Stimulated activated CD4-positive, alpha-beta T cell treated with anti-CD3 and anti-CD28 coated beads, Interleukin-1b, Interleukin-23, amount 100 ng/mL, for 1 hour (primary cell): ENCODE data around the gene MYO1H.
"Not testable (repeated sequence)": the region's sequence is repeated elsewhere in the genome, so short reads cannot be mapped to it uniquely, and the experiment has no call there.

Experiments
- DNase-seq, 2 donors: peaks; one replicate each; pipeline ENCODE4 v3.0.0-alpha.2; 2020; ENCODE audit warnings: low read depth in 2 of 2

MYO1H gene

DNA sequence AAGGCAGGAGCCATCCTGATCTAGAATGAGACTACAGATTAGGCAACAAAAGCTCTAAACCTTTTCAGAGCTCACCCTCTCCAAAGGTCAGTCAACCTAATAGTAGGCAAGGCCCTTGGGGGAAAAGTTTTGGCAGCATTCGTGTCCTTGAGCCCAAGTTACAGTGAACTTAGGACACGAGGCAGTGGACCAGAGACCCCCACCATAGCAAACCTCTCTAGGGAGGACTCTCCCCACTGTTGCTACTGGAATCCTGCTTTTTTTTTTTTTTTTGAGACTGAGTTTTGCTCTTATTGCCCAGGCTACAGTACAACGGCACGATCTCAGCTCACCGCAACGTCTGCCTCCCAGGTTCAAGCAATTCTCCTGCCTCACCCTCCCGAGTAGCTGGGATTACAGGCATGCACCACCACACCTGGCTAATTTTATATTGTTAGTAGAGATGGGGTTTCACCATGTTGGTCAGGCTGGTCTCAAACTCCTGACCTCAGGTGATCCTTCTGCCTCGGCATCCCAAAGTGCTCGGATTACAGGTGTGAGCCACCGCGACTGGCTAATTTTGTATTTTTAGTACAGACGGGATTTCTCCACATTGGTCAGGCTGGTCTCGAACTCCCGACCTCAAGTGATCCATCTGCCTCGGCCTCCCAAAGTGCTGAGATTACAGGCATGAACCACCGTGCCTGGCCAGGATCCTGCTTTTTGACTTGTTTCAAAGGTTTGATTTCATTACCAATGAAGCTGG, 126.0 kb downstream of the MYO1H start:
- DNase-seq = not testable (repeated sequence)

DNA sequence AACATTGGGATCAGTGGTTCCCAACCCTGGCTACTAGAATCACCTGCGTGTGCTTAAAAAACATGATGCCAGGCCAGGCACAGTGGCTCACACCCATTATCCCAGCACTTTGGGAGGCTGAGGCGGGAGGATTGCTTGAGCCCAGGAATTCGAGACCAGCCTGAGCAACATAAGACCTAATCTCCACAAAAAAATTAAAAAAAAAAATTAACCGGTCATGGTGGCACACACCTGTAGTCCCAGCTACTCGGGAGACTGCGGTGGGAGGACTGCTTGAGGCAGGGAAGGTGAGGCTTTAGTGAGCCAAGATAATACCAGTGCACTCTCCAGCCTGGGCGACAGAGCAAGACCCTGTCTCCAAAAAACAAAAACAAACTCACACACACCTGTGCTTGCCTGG, 127.4 kb downstream of the MYO1H start:
- DNase-seq = no peak

DNA sequence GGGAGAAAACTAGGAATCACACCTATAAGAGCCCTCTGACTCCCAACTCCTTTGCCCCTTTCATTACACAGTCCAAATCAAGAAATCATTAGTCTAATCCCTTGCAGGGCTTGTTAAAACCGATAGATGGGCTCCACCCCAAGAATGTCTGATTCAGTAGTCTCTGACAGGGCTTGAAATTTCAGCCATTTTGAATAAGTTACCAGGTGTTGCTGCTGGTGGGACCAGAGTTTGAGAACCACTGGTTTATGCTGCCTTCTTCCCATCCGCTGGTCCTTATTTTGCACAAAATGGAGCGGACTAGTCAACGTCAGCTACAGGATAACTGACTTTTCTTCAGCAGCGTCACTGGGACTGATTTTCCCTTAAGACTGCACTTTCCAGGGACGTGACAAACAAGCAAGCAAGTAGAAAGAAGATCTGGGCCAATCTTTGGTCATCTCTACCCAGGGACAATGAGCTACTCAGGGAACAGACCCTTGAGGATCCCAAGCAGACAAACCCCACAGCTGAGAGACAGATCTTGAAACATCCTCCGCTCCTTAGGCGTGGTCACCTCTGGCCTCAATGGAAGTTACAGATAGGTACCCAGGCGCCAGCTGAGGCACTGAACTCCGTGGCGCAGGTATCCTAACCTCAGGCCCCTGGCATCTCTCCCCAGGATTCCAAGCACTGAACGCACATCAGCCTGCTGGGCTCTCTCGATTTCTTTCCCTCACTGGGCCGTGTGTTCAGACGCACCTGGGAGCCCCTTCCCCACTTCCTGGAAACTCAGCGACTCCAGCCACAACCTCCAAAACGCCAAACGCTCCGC, 128.5 kb downstream of the MYO1H start:
- DNase-seq = no peak

DNA sequence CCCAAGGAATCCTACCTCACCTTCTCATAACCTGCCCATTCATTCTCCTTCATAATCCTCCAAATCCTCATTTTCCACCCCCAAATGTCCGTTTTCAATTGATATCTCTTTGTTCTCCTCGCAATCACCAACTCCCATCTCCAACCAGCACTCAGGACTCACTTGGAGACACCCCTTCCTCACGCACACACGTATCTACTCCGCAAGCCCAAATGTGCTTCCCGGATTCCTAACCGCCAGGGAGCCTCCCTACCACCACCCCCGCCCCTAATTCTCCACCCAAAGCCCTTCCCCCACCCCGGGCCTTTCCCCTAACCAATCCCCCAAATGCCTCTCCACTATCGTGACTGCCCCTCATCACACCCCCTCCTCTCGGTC, 129.1 kb downstream of the MYO1H start:
- no peak for DNase-seq

DNA sequence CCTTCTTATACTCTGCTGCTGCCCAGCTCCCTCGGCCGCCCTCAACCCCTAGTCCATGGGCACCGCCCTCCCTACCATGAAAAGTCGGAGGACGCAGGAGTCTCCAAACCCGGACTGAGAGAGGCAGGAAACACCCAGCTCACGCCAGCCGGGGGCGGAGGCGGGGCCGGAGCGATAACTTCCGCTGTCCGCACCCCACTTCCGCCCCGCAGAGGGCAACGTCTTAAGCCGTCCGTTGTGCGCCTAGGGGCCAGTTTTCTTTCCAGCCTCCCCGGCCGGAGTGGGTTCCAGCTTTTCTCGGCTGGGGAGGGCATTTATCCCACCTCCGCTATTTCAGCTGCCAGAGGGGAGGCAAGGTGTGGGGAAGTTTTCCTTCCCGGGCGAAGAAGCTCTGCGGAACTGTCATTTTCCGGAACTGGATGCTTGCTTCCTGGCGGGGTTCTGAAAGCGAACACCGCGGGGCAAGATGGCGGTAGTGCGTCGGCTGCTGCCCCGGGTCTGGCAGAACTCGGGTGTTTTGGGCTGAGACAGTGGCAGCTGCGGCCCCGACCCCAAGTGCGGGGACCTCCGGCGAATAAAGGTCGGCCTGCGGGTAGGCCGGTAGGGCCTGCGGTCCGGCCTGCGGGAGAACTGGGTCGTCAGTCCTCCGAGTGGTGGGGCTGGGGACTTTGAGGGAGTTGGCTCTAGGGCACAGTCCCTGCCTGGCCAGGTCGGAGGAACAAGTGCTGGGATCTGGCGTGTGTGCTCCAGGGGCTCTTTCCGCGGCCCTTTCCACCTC, 129.7 kb downstream of the MYO1H start, which contains the start of the genes KCTD10 and UBE3B:
TSS of gene KCTD10 (minus strand) at position 116 of the 778 bp plus-strand sequence. CDS start at position 78, 38 bp downstream.
TSS of gene UBE3B (plus strand) at position 450 of the 778 bp plus-strand sequence. CDS start 5,918 bp downstream, outside the sequence.
- peak; percentile 63 to 65 for DNase-seq

DNA sequence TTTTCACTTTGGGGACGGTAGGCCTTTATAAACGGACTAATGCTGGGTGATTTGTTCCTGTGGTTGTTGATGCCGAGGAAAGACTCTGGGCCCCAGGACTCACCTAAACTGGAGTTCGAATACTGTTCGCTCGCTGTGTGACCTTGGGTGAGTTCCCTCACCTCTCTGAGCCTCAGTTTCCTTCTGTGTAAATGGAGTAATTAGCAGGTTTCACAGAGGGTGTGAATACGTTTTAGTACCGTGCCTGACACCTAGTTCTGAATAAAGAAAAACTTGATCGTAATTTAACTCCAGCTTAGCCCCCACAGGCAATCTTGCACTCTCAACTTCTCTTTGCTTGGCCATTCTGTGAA, 130.2 kb downstream of the MYO1H start:
- no peak for DNase-seq

DNA sequence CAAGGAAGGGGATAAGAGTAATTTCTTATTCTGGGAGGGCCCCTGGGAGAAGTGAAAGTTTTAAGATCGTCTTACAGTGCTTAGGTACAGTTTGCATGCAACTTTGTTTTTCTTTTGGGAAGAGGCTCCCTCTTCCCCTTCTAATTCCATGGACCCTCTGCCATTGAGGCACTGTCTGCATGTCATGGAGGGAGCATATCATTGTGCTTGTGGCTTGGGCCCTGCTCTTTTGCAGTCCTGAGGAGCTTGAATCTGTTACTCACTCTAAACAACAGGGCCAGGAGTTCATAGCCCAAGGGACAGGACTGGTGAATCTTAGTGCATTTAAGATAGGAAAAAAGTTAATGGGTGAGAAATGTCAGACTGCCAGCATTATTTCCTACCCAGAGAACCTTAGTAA, 132.1 kb downstream of the MYO1H start:
- DNase-seq = no peak

DNA sequence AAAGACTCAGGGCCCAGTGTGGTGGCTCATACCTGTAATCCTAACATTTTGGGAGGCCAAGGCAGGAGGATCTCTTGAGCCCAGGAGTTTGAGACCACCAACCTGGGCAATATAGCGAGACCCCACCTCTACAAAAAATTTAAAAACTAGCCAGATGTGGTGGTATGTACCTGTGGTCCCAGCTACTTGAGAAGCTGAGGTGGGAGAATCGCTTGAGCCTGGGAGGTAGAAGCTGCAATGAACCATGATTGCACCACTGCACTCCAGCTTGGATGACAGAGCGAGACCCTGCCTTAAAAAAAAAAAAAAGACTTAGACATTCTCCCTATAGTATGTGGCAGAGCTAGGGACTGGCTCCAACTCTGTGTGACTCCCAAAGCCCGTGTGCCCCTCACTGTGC, 132.7 kb downstream of the MYO1H start:
- DNase-seq = no peak

DNA sequence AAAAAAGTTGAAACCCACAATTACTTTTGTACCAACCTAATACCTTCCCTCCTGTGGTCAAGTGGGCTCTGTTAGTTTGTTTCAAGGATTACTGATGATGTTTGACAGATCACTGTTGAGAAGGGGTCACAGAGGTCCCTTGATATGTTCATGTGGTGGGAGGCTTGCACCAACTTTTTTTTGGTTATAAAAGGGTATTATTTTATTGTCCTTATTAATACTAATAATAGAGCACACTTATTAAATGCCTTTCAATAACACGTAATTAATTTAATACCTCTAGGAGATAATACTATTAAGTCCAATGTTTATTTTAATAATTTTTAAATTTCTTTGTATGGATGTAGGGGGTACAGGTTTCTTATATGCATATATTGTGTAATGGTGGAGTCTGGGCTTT, 134.2 kb downstream of the MYO1H start:
- no peak for DNase-seq

DNA sequence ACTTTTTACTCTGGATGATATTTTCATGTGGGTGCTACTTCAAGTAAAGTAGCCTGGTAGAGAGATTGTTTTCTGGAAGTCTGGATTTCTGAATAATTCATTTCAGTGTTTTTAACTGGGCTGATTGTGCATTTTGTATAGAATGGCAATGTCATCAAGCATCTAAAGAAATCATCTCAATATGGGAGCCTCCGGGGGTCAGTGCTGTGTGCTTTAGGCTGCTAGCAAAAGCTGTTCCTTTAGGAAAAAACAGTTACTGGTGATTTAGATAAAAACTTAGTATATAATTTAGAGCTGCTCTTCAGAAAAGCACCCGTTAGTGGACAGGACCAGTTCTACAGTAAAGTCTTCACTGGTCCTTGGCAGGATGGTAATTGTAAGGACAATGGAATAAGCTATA, 134.8 kb downstream of the MYO1H start:
- no peak for DNase-seq

DNA sequence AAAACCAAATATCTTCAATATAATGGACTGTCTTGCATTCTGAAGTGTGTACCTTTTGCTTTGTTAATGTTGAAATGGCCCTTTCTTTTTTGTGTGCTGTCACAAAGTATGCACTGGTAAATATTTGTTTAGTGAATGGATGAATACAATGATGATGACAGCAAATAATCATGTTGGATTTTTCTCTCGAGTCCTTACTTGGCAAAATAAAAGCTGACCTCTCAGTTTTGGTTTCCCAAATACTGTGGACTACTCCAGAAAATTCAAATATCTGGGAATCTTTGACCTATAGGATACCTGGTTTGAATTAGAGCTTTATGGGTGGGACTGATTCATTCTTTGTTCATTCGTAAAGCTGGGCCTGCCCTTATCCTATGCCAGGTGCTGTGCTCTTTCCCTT, 135.2 kb downstream of the MYO1H start:
- DNase-seq = no peak

DNA sequence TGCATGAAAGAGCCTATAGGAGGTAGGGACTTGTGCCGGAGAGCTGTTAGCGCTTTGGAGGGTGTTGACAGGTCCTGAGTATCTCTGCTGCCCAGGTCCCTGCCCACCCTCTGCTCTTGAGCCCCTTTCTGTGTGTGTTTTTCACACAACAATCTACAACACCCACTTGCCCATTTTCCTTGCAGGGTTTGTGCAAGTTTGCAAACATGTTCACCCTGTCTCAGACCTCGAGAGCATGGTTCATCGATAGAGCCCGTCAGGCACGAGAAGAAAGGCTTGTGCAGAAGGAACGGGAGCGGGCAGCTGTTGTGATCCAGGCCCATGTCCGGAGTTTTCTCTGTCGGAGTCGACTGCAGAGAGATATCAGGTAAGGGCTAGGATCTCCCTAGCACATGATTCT, 135.6 kb downstream of the MYO1H start:
- DNase-seq = no peak

DNA sequence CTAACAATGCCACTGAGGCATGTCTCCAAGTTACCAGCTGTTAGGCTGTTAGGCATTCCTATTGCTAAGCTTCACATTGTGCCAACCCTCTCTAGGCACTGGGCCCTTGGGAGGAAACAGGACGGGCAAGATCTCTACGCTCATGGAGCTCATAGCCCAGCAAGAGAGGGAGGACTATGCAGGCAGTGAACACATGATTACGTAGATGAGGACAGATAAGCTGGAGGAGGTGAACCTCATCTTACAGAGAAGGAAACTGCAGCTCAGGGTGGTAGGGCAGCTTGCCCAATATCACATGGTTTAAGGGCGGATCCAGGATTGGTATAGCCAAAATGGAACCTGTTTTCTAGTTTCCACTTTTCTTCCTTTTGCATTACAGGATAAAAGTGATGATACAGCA, 137.5 kb downstream of the MYO1H start:
- no peak for DNase-seq

DNA sequence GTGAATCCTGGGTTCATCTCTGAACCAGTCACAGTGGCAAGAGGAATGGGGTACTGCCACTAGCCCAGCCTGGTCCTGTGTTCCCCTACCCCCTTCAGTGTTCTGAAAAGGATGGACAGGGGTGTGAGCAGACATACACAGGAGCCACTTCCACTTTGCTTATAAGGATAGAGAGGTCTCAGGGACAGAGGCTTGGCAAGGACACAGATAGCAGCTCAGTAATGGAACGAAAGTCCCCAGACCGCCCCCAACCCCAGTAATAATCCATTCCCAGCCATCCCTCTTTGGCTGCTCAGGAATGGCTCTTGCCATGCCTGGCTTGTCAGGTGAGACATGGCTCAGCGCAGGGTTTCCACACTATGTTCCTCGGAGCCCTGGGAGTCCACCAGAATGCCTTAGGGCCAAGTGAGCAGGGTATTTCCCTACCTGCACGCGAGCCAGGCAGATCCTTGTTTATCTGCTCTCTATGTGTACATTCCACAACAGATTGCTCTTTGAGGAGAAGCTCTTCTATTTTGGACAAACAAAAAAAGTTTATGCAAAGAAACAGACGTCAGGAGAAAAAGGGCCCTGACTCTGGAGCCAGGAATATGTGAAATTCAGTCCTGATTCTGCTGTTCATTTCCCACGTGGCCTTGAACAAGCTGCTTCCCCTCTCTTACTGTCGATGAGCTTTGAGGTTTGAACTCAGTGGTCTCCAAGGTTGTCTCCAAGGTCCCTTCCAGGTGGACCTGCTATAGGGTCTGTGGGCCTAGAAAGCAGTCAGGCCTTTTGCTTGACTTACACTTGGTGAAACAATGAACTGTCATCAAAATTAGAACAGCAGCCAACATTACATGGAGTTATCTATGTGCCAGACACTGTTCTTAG, 139.7 kb downstream of the MYO1H start:
- DNase-seq = no peak

DNA sequence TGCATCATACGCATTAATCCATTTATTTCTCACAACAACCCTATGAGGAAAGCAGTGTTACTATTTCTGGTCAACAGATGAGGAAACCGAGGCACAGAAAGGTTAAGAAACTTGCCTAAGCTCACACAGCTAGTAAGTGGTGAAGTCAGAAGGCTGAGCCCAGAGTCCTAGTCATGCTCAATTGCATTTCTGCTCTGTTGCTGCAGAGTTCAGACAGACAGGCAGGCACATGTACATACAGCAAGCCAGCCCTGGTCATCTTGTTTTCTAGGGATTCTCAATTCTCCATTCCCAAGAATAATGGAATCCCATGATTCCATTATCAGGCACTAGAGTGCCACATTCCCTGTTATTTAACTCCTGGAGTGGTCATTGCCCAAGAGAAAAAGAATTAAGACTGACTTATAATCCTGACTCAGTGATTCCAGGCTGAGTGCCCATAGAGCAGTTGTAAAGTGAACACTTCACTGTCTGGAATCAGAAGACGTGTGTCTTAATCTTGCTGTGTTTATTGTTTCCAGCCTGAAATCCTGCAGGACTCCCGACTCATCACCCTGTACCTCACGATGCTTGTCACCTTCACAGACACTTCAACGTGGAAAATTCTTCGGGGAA, 140.5 kb downstream of the MYO1H start:
- DNase-seq = no peak

DNA sequence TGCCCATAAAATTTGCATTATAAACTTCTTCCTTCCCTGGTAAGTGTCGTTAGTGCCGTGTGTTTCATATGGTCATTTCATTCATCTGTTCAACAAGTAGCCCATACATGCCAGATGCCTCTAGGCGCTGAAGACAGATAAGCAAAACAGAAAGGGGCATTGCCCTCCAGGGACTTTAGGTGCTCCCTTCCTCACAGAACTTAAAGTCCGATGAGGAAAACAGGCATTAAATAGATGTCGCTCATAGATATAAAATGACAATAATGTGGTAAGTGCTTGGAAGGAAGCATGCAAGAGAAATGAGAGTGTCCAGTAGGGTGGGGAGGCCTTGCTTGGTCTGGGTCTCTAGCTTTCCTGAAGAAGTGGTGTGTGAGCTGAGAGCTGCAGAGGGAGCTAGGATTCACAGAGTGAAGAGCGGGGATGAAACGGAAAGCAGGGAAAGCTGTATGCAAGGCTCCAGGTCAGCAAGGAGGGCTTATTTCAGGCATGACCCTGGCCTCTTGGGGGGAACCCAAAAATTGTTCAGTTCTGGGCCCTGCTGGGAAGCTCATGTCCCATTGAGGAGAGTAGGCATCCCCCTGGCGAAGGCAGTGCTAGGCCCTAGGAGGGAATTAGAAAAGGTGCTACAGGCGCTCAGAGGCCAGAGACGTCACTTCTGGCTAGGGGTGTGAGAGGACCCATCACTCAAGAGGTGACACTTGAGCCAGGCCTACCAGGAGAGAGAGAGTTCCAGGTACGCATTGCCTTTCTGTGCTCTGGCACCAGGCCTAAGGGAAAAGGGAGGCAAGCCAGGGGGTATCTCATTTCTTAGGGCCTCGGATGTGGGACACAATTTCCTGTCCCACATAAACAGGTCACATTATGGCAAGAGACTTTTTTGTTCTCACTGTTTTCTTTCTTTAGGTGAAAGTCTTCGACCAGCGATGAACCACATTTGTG, 141.6 kb downstream of the MYO1H start:
- no peak for DNase-seq

DNA sequence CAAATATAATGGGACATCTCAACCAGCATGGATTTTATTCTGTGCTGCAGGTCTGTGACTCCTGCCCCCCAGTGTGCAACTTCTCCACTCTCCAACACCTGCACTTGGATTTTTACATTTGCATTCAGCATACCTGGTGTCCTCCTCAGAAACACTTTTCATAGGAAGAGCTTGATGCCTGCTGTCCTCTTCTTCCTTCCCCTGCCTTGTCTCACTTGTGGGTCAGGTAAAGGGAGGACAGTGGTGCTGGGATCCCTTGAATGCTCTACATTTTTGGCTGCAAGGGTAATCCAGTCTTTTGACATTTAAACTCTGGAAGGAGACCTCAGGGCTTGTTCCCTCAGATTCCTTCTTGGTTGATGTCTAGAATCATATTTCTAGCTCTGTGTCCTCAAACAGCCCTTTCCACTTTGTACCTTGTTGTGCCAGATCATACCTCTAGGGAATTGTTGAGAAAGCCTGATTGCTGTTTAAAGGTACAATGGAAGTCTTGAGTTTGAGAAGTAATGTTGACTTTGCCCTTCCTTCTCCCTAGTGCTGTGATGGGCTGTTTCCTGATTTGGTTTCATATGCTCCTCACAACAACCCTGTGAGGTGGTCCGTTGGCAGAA, 142.4 kb downstream of the MYO1H start:
- DNase-seq = no peak

DNA sequence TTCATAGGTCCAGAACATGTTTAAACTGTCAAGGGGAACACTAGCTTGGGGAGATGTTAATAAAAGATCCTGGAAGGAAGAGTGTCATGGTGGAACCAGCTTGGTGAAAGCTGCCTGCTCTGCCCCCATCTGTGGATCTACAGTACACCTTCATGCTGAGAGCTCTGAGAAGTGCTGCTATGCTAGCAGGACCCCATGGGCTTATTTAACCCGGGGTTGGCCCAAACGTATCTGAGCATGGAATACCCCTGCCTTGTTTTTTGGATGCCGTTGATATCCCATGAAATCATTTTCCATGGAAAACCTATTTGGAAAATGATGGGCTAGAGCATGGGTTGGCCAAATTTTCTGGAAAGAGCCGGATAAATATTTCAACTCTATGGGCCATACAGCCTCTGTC, 144.0 kb downstream of the MYO1H start:
- DNase-seq = no peak

DNA sequence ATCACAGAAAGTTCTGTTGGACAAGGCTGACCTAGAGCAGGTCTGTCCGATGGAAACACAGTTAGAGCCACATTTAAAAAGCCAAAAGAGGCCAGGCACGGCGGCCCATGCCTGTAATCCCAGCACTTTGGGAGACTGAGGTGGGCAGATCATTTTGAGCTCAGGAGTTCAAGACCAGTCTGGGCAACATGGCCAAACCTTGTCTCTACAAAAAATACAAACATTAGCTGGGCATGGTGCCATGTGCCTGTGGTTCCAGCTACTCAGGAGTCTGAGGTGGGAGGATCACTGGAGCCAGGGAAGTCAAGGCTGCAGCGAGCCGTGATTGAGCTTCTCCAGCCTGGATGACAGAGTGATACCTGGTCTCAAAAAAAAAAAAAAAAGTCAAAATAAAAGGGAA, 144.7 kb downstream of the MYO1H start:
- no peak for DNase-seq
